ENCODE measurements around the gene P2RY8. TPM values are rescaled to one million over a fixed set of nuclear protein-coding genes. Genes with fewer than 3 reads are reported as not detected.
"Not testable (repeated sequence)": the region's sequence is repeated elsewhere in the genome, so short reads cannot be mapped to it uniquely, and the experiment has no call there.

Gene P2RY8
- total RNA-seq, 2 experiments from 2014 or later, result 139 TPM

- Histone ChIP-seq H3K27me3 (ENCODE audit: control insufficient read depth in 1 of 2, insufficient read depth in 2 of 2, low read length in 2 of 2) (no peaks in the 10 kb centered on the region), H3K27ac (ENCODE audit: low read depth in 1 of 2, low read length in 2 of 2) (no peak overlapping the region), H3K4me3 (ENCODE audit: low read length) (no peak overlapping the region), H3K36me3 (ENCODE audit: insufficient read depth, low read length) (no peaks in the 10 kb centered on the region), H3K9me3 (ENCODE audit: control insufficient read depth in 1 of 2, insufficient read depth in 1 of 2, low read length in 2 of 2) (peaks cover 0 to 12% of the 10 kb centered on the region in 2 experiments), H3K4me1 (ENCODE audit: insufficient read depth, low read length) (peaks cover 39% of the 10 kb centered on the region)
- H3K4me1 Mint-ChIP-seq (ENCODE audit: low read depth), result peaks cover 31% of the 10 kb centered on the region
- H3K27me3 Mint-ChIP-seq, result no peaks in the 10 kb centered on the region
- CTCF ChIA-PET, result no interaction called here
- DNase-seq (peak in 1 of 14 experiments; percentile 22), ATAC-seq (ENCODE audit: poor library complexity) (no peak)
- intact Hi-C loops (cut with DNase I, micrococcal nuclease), result no loop called here
- TF ChIP-seq CTCF (IDR thresholded peaks at IDR 0.05), result no peak
- POLR2A ChIA-PET, result no interaction called here
- H3K36me3 Mint-ChIP-seq (ENCODE audit: low read depth), result peaks cover 5% of the 10 kb centered on the region
- peak overlapping the region; percentile 65 for H3K27ac Mint-ChIP-seq
- H3K9me3 Mint-ChIP-seq, result peaks cover 2% of the 10 kb centered on the region
- no peak overlapping the region for H3K4me3 Mint-ChIP-seq
Observed at GRCh38 chrX:1546691-1547251, 9.8 kb upstream of the P2RY8 start.

- Mint-ChIP-seq H3K4me1 (ENCODE audit: low read depth) (peaks cover 22% of the 10 kb centered on the region), H3K36me3 (ENCODE audit: low read depth) (no peaks in the 10 kb centered on the region), H3K4me3 (no peak overlapping the region), H3K27ac (peak overlapping the region; percentile 65), H3K27me3 (no peaks in the 10 kb centered on the region), H3K9me3 (peaks cover 2% of the 10 kb centered on the region)
- DNase-seq (peak in 1 of 14 experiments; percentile 7), ATAC-seq (ENCODE audit: poor library complexity) (no peak)
- peaks cover 0 to 12% of the 10 kb centered on the region in 2 experiments for H3K9me3 ChIP-seq (ENCODE audit: control insufficient read depth in 1 of 2, insufficient read depth in 1 of 2, low read length in 2 of 2)
- ChIA-PET POLR2A (no interaction called here), CTCF (no interaction called here)
- no peaks in the 10 kb centered on the region for H3K27me3 ChIP-seq (ENCODE audit: control insufficient read depth in 1 of 2, insufficient read depth in 2 of 2, low read length in 2 of 2)
- peaks cover 30% of the 10 kb centered on the region for H3K4me1 ChIP-seq (ENCODE audit: insufficient read depth, low read length)
- intact Hi-C loops (cut with DNase I, micrococcal nuclease), result no loop called here
- H3K4me3 ChIP-seq (ENCODE audit: low read length), result no peak overlapping the region
- no peak overlapping the region for H3K27ac ChIP-seq (ENCODE audit: low read depth in 1 of 2, low read length in 2 of 2)
- no peaks in the 10 kb centered on the region for H3K36me3 ChIP-seq (ENCODE audit: insufficient read depth, low read length)
- TF ChIP-seq CTCF (IDR thresholded peaks at IDR 0.05), result no peak
Observed at GRCh38 chrX:1545776-1546408, 8.9 kb upstream of the P2RY8 start.

DNA sequence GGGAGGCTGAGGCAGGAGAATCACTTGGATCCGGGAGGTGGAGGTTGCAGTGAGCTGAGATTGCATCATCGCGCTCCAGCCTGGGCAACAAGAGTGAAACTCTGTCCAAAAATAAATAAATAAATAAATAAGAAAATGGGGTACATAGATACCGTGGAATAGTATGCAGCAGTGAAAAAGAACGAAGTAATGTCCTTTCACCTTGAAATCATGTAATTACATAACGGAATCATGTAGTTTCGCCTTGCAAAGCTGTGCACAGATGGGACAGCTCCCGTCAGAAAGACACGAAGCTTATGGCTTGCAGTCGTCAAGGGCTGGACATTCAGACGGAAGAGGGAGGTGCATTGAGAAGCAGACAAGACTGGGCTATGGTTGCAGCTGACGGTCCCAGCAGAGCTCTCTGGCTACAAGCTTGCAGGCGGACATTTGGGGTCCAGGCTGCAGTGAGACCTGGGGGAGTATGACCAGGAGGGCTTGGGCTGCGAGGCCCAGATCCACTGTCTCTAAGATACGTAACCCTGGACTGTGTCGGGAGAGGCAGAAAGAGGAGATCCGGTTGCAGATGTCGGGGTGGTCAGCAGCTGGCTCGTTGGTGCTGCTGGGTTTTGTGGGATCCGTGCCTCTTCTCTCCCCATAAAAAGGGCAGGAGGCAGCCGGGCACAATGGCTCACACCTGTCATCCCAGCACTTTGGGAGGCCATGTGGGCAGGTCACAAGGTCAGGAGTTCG is 6.2 kb upstream of the P2RY8 start:
- no peak overlapping the region for H3K4me3 ChIP-seq (ENCODE audit: low read length)
- Mint-ChIP-seq H3K4me1 (ENCODE audit: low read depth) (peaks cover 14% of the 10 kb centered on the region), H3K4me3 (no peak overlapping the region), H3K9me3 (no peaks in the 10 kb centered on the region), H3K27me3 (no peaks in the 10 kb centered on the region), H3K27ac (no peak overlapping the region), H3K36me3 (ENCODE audit: low read depth) (no peaks in the 10 kb centered on the region)
- H3K27me3 ChIP-seq (ENCODE audit: control insufficient read depth in 1 of 2, insufficient read depth in 2 of 2, low read length in 2 of 2), result no peaks in the 10 kb centered on the region
- ChIA-PET CTCF (no interaction called here), POLR2A (no interaction called here)
- no peak for TF ChIP-seq CTCF (IDR thresholded peaks at IDR 0.05)
- intact Hi-C loops (cut with DNase I, micrococcal nuclease), result no loop called here
- H3K4me1 ChIP-seq (ENCODE audit: insufficient read depth, low read length), result peaks cover 28% of the 10 kb centered on the region
- no peak overlapping the region for H3K27ac ChIP-seq (ENCODE audit: low read depth in 1 of 2, low read length in 2 of 2)
- H3K36me3 ChIP-seq (ENCODE audit: insufficient read depth, low read length), result no peaks in the 10 kb centered on the region
- peaks cover 0 to 8% of the 10 kb centered on the region in 2 experiments for H3K9me3 ChIP-seq (ENCODE audit: control insufficient read depth in 1 of 2, insufficient read depth in 1 of 2, low read length in 2 of 2)
- ATAC-seq (ENCODE audit: poor library complexity), result no peak
- DNase-seq, result peak in 1 of 14 experiments; percentile 24

GRCh38 chrX:1539146-1539545 is 2.2 kb upstream of the P2RY8 start:
- H3K36me3 ChIP-seq (ENCODE audit: insufficient read depth, low read length); ATAC-seq (ENCODE audit: poor library complexity); H3K4me3 ChIP-seq (ENCODE audit: low read length); H3K9me3 Mint-ChIP-seq; CTCF ChIA-PET; H3K9me3 ChIP-seq (ENCODE audit: control insufficient read depth in 1 of 2, insufficient read depth in 1 of 2, low read length in 2 of 2); DNase-seq; POLR2A ChIA-PET; H3K27me3 Mint-ChIP-seq; H3K27me3 ChIP-seq (ENCODE audit: control insufficient read depth in 1 of 2, insufficient read depth in 2 of 2, low read length in 2 of 2): not testable (repeated sequence)
- peak overlapping the region; percentile 74 for H3K4me3 Mint-ChIP-seq
- peaks cover 17% of the 10 kb centered on the region for H3K4me1 Mint-ChIP-seq (ENCODE audit: low read depth)
- Histone ChIP-seq H3K4me1 (ENCODE audit: insufficient read depth, low read length) (peaks cover 32% of the 10 kb centered on the region), H3K27ac (ENCODE audit: low read depth in 1 of 2, low read length in 2 of 2) (peak overlapping the region in 1 of 2 donors; percentile 4)
- intact Hi-C loops (cut with DNase I, micrococcal nuclease), result loop anchor here in 1 of 2 experiments (5.0 to 10.0 kb wide), 3 partner anchors 57 to 1156 kb away; partner anchors contain the start of genes CD99 and SLC25A6
- peaks cover 35% of the 10 kb centered on the region for H3K36me3 Mint-ChIP-seq (ENCODE audit: low read depth)
- peak overlapping the region; percentile 98 for H3K27ac Mint-ChIP-seq

- intact Hi-C loops (cut with DNase I, micrococcal nuclease), result loop anchor here (2.0 to 10.0 kb wide), 9 partner anchors 15 to 1157 kb away; partner anchors contain the start of genes AKAP17A (in 1 of the 2), CD99 (in 1 of the 2) and SLC25A6 (in 1 of the 2)
- peak overlapping the region; percentile 97 for H3K4me3 ChIP-seq (ENCODE audit: low read length)
- DNase-seq; H3K9me3 ChIP-seq (ENCODE audit: control insufficient read depth in 1 of 2, insufficient read depth in 1 of 2, low read length in 2 of 2); H3K27me3 Mint-ChIP-seq; H3K36me3 ChIP-seq (ENCODE audit: insufficient read depth, low read length); H3K9me3 Mint-ChIP-seq; H3K27me3 ChIP-seq (ENCODE audit: control insufficient read depth in 1 of 2, insufficient read depth in 2 of 2, low read length in 2 of 2); ATAC-seq (ENCODE audit: poor library complexity); CTCF ChIA-PET; POLR2A ChIA-PET: not testable (repeated sequence)
- peak overlapping the region; percentile 98 for H3K27ac Mint-ChIP-seq
- peak overlapping the region; percentile 82 to 87 for H3K27ac ChIP-seq (ENCODE audit: low read depth in 1 of 2, low read length in 2 of 2)
- H3K4me3 Mint-ChIP-seq, result peak overlapping the region; percentile 98
- peaks cover 32% of the 10 kb centered on the region for H3K4me1 ChIP-seq (ENCODE audit: insufficient read depth, low read length)
- H3K36me3 Mint-ChIP-seq (ENCODE audit: low read depth), result peaks cover 36% of the 10 kb centered on the region
- H3K4me1 Mint-ChIP-seq (ENCODE audit: low read depth), result peaks cover 21% of the 10 kb centered on the region
Observed at GRCh38 chrX:1537716-1538090, 718 bp upstream of the P2RY8 start.
